ENCODE results near the gene ZNF560. TPM values are rescaled to one million over a fixed set of nuclear protein-coding genes. Genes with fewer than 3 reads are reported as not detected.

The ZNF560 gene
- total RNA-seq, 4 donors from 2014 or later = not detected

GRCh38 chr19:9436358-9436757, 62.1 kb downstream of the ZNF560 start:
- 87 to 88% methylated on average over 4 of the region's 4 CpGs for WGBS, 2 donors (ENCODE audit: low coverage in 1 of 2)
- no peak for ATAC-seq
- Histone ChIP-seq H3K4me1 (peaks cover 0 to 30% (median 11%) of the 10 kb centered on the region in 3 donors), H3K27me3 (no peaks in the 10 kb centered on the region), H3K4me3 (no peak overlapping the region), H3K36me3 (peaks cover 0 to 26% of the 10 kb centered on the region in 2 donors), H3K9me3 (peaks cover 0 to 15% (median 0%) of the 10 kb centered on the region in 3 donors), H3K27ac (peak overlapping the region in 1 of 4 donors; percentile 93)
- TF ChIP-seq POLR2AphosphoS5 (IDR thresholded peaks at IDR 0.05) = no peak
- TF ChIP-seq CTCF (IDR thresholded peaks at IDR 0.05) = no peak
- no peak for TF ChIP-seq EP300 (IDR thresholded peaks at IDR 0.05)

GRCh38 chr19:9435279-9436268, 62.8 kb downstream of the ZNF560 start, which contains the start of gene ZNF266:
ZNF266 (minus strand) TSS chr19:9435573; CDS start chr19:9420089, 15,484 bp downstream.
- peaks cover 0 to 30% (median 11%) of the 10 kb centered on the region in 3 donors for H3K4me1 ChIP-seq
- no peaks in the 10 kb centered on the region for H3K27me3 ChIP-seq
- peak within 1 kb of the TSS; percentile 92 to 97 for H3K4me3 ChIP-seq
- H3K36me3 ChIP-seq = peaks cover 0 to 34% of the 10 kb centered on the region in 2 donors
- WGBS, 2 donors (ENCODE audit: low coverage in 1 of 2) = 20 to 57% methylated on average over 10 to 25 of the region's 56 CpGs
- TF ChIP-seq EP300 (IDR thresholded peaks at IDR 0.05) (no peak), CTCF (IDR thresholded peaks at IDR 0.05) (peak; percentile 82 to 89 (median 86)), POLR2A (IDR thresholded peaks at IDR 0.05) (peak in 1 of 2 donors; percentile 51), POLR2AphosphoS5 (IDR thresholded peaks at IDR 0.05) (peak; percentile 26)
- H3K9me3 ChIP-seq = peaks cover 0 to 13% (median 0%) of the 10 kb centered on the region in 3 donors
- ATAC-seq = peak; percentile 95
- peak within 1 kb of the TSS; percentile 82 to 93 (median 93) for H3K27ac ChIP-seq

GRCh38 chr19:9431475-9431874, 66.9 kb downstream of the ZNF560 start:
- Histone ChIP-seq H3K4me3 (no peak overlapping the region), H3K4me1 (peaks cover 0 to 26% (median 11%) of the 10 kb centered on the region in 3 donors), H3K36me3 (peaks cover 0 to 75% of the 10 kb centered on the region in 2 donors), H3K9me3 (peaks cover 0 to 9% (median 0%) of the 10 kb centered on the region in 3 donors), H3K27me3 (no peaks in the 10 kb centered on the region), H3K27ac (no peak overlapping the region)
- no peak for ATAC-seq
- 84% methylated on average over 7 of the region's 7 CpGs; no CpG with 5 or more reads in 1 of the 2 donors for WGBS, 2 donors (ENCODE audit: low coverage in 1 of 2)
- TF ChIP-seq CTCF (IDR thresholded peaks at IDR 0.05) (peak in 1 of 4 experiments; percentile 54), POLR2AphosphoS5 (IDR thresholded peaks at IDR 0.05) (no peak), EP300 (IDR thresholded peaks at IDR 0.05) (no peak), POLR2A (IDR thresholded peaks at IDR 0.05) (no peak)

- no CpG with 5 or more reads among the region's 1 CpG for WGBS, 2 donors (ENCODE audit: low coverage in 1 of 2)
- no peak for ATAC-seq
- peaks cover 0 to 19% (median 0%) of the 10 kb centered on the region in 3 donors for H3K9me3 ChIP-seq
Measured at GRCh38 chr19:9430444-9430843, 68.0 kb downstream of the ZNF560 start.

More at GRCh38 chr19:9430444-9430843, 68.0 kb downstream of the ZNF560 start:
- Histone ChIP-seq H3K4me1 (peaks cover 0 to 16% (median 6%) of the 10 kb centered on the region in 3 donors), H3K36me3 (peaks cover 0 to 85% of the 10 kb centered on the region in 2 donors), H3K4me3 (no peak overlapping the region), H3K27ac (no peak overlapping the region), H3K27me3 (no peaks in the 10 kb centered on the region)
- TF ChIP-seq POLR2A (IDR thresholded peaks at IDR 0.05) (no peak), CTCF (IDR thresholded peaks at IDR 0.05) (no peak), EP300 (IDR thresholded peaks at IDR 0.05) (no peak), POLR2AphosphoS5 (IDR thresholded peaks at IDR 0.05) (no peak)

All from gastroesophageal sphincter (tissue), 4 donors.